Keratinocyte (primary cell): ENCODE results near the gene CARD6.

Experiments used
- EZH2 ChIP-seq: IDR thresholded peaks from one replicate; pipeline ENCODE4 v1.6.1; 2012; ENCODE audit warnings: inconsistent platforms, mild to moderate bottlenecking, low read length, moderate library complexity
- TF ChIP-seq, protein P1 (sequence below), 3 experiments: IDR thresholded peaks in 1 of 3; conservative IDR thresholded peaks in 1 of 3; optimal IDR thresholded peaks in 1 of 3; 2 replicates in 2 of 3; 3 replicates in 1 of 3; pipeline versions ENCODE3 to v1.5.1; 2011; ENCODE audit warnings: low read length in 3 of 3, mild to moderate bottlenecking in 3 of 3, moderate library complexity in 2 of 3, control low read depth in 1 of 3, inconsistent platforms in 1 of 3; ENCODE audit not compliant: insufficient read depth in 2 of 3; ENCODE audit errors: extremely low read depth in 1 of 3

DNA sequence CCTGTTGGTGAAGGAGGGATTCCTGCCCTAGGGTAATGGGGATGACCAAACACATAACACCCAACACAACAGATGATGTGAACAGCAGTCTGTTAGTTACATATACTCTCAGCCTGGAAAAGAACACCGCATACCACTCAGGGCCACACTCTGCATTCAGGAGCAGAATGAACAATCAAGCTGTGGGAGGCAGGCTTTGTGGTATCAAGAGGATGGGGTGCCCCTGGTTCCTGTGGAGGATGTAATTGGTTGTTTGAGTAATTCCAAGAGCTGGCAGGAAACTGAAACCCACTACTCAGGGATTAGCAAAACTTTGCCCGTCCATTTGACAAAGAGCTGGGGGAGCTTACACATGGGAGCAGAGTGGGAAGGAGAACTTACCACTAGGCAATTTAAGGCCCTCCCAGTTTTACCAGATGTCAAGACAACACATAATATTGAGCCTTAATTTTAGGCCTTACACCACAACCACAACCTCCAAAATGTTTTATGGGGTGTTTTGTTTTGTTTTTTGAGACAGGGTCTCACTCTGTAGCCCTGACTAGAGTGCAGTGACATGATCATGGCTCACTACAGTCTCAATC, 27.4 kb upstream of the CARD6 start:
- TF ChIP-seq EZH2: no peak
- TF ChIP-seq, protein P1, sequence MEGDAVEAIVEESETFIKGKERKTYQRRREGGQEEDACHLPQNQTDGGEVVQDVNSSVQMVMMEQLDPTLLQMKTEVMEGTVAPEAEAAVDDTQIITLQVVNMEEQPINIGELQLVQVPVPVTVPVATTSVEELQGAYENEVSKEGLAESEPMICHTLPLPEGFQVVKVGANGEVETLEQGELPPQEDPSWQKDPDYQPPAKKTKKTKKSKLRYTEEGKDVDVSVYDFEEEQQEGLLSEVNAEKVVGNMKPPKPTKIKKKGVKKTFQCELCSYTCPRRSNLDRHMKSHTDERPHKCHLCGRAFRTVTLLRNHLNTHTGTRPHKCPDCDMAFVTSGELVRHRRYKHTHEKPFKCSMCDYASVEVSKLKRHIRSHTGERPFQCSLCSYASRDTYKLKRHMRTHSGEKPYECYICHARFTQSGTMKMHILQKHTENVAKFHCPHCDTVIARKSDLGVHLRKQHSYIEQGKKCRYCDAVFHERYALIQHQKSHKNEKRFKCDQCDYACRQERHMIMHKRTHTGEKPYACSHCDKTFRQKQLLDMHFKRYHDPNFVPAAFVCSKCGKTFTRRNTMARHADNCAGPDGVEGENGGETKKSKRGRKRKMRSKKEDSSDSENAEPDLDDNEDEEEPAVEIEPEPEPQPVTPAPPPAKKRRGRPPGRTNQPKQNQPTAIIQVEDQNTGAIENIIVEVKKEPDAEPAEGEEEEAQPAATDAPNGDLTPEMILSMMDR (optimal IDR thresholded peaks at IDR 0.05 in 1 of 3, IDR thresholded peaks at IDR 0.05 in 1 of 3, conservative IDR thresholded peaks at IDR 0.05 in 1 of 3; ENCODE audit: extremely low read depth in 1 of 3, insufficient read depth in 2 of 3, low read length in 3 of 3): no peak
